Neural progenitor cell (in vitro differentiated cells): ENCODE measurements around the gene GOLGA6D. TPM values are rescaled to one million over a fixed set of nuclear protein-coding genes. Genes with fewer than 3 reads are reported as not detected.

Source experiments
- DNase-seq: peaks from one replicate; pipeline ENCODE4 v3.0.0-alpha.2; 2016; ENCODE audit warnings: low spot score
- H2AFZ ChIP-seq: fragments of 200-600 bp; sonication (generic); replicated peaks from 2 replicates; pipeline ENCODE4 v1.6.1; 2016; ENCODE audit warnings: antibody characterized with exemption
- H3F3A ChIP-seq: fragments of 200-600 bp; sonication (generic); 2 replicates; pipeline ENCODE4 v1.6.1; 2016; ENCODE audit warnings: antibody characterized with exemption, low read depth
- H3K27ac ChIP-seq: fragments of 200-600 bp; sonication (generic); 2 replicates; pipeline ENCODE4 v1.5.1; 2016; ENCODE audit warnings: mild to moderate bottlenecking
- H3K27me3 ChIP-seq: fragments of 200-600 bp; sonication (generic); 2 replicates; pipeline ENCODE4 v1.6.1; 2016; ENCODE audit warnings: mild to moderate bottlenecking, moderate library complexity
- H3K36me3 ChIP-seq: fragments of 200-600 bp; sonication (generic); 2 replicates; pipeline ENCODE4 v1.5.1; 2016
- H3K4me1 ChIP-seq: fragments of 200-600 bp; sonication (generic); 2 replicates; pipeline ENCODE4 v1.6.1; 2016; ENCODE audit warnings: mixed run types
- H3K4me2 ChIP-seq: fragments of 200-600 bp; sonication (generic); 2 replicates; pipeline ENCODE4 v1.6.1; 2016
- H3K4me3 ChIP-seq: fragments of 200-600 bp; sonication (generic); 2 replicates; pipeline ENCODE4 v1.5.1; 2016
- H3K79me2 ChIP-seq: fragments of 200-600 bp; sonication (generic); 2 replicates; pipeline ENCODE4 v1.6.1; 2016; ENCODE audit warnings: low read depth
- H3K9ac ChIP-seq: fragments of 200-600 bp; sonication (generic); 2 replicates; pipeline ENCODE4 v1.6.1; 2016
- H3K9me3 ChIP-seq: fragments of 200-600 bp; sonication (generic); 2 replicates; pipeline ENCODE4 v1.5.1; 2016; ENCODE audit warnings: low read depth
- H4K20me1 ChIP-seq: fragments of 200-600 bp; sonication (generic); 2 replicates; pipeline ENCODE4 v1.6.1; 2016; ENCODE audit warnings: low read depth
- H3K27ac Mint-ChIP-seq: 3 replicates; pipeline ENCODE4 v1.8.0; 2021; ENCODE audit warnings: mixed read lengths
- H3K27me3 Mint-ChIP-seq: 2 replicates; pipeline ENCODE4 v1.8.0; 2022; ENCODE audit warnings: low read depth, mild to moderate bottlenecking, inconsistent platforms, moderate library complexity, mixed read lengths; ENCODE audit not compliant: insufficient read depth
- H3K36me3 Mint-ChIP-seq: 3 replicates; pipeline ENCODE4 v1.8.0; 2021; ENCODE audit warnings: mixed read lengths
- H3K4me1 Mint-ChIP-seq: 3 replicates; pipeline ENCODE4 v1.8.0; 2021; ENCODE audit warnings: mixed read lengths
- H3K4me3 Mint-ChIP-seq: 3 replicates; pipeline ENCODE4 v1.8.0; 2021; ENCODE audit warnings: mild to moderate bottlenecking, moderate library complexity, mixed read lengths
- H3K9me3 Mint-ChIP-seq: 3 replicates; pipeline ENCODE4 v1.8.0; 2020; ENCODE audit warnings: mixed read lengths
- EZH2 ChIP-seq: fragments of 200-600 bp; sonication (generic); IDR thresholded peaks from 2 replicates; pipeline ENCODE4 v1.6.1; 2017; ENCODE audit warnings: antibody characterized with exemption, mild to moderate bottlenecking, moderate library complexity
- EZH2phosphoT487 ChIP-seq: fragments of 200-600 bp; sonication (generic); IDR thresholded peaks from 2 replicates; pipeline ENCODE4 v1.6.1; 2017; ENCODE audit warnings: antibody characterized with exemption
- total RNA-seq: library from RNA; depleted of rRNA; stranded (reverse); fragments of >200 nt; gene quantifications from 2 replicates; pipeline ENCODE4 v1.2.3, GENCODE V29; 2015; ENCODE audit warnings: low replicate concordance
- TF ChIP-seq, protein P1 (sequence below): fragments of 200-600 bp; sonication (generic); IDR thresholded peaks from 2 replicates; pipeline ENCODE4 v1.5.1; 2017; ENCODE audit warnings: antibody characterized with exemption, mild to moderate bottlenecking

GOLGA6D gene
- total RNA-seq, 1 donor from 2014 or later: not detected

DNA sequence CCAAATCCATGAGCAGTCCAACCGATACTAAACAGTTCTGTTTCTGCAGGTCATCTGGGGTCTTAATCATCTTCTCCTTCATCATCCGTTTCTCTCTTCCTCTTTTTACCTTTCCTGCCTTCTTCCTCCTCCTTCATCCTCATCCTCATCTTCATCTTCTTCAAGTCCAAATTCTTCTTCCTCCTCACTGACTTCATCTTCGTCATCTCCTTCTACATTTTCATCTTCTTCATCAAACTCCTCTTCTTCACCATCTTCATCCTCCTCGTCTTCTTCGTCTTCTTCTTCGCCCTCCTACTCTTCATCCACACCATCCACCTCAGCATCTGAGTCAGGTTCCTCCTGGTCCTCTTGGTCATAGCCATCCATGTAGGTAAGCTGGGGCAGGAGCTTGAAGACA is 39.1 kb downstream of the GOLGA6D start:
- DNase-seq: no peak
- Histone ChIP-seq H3F3A (no peaks in the 10 kb centered on the region), H3K27ac (no peak overlapping the region), H3K4me3 (no peak overlapping the region), H3K79me2 (no peaks in the 10 kb centered on the region), H3K4me2 (no peak overlapping the region), H2AFZ (no peak overlapping the region), H3K4me1 (no peaks in the 10 kb centered on the region), H3K27me3 (peaks cover 6% of the 10 kb centered on the region), H3K9ac (no peak overlapping the region), H3K9me3 (no peaks in the 10 kb centered on the region), H4K20me1 (no peaks in the 10 kb centered on the region), H3K36me3 (no peaks in the 10 kb centered on the region)
- H3K36me3 Mint-ChIP-seq: no peaks in the 10 kb centered on the region
- no peaks in the 10 kb centered on the region for H3K27me3 Mint-ChIP-seq
- H3K4me1 Mint-ChIP-seq: no peaks in the 10 kb centered on the region
- H3K9me3 Mint-ChIP-seq: no peaks in the 10 kb centered on the region
- TF ChIP-seq EZH2 (no peak), EZH2phosphoT487 (no peak)
- TF ChIP-seq, protein P1, sequence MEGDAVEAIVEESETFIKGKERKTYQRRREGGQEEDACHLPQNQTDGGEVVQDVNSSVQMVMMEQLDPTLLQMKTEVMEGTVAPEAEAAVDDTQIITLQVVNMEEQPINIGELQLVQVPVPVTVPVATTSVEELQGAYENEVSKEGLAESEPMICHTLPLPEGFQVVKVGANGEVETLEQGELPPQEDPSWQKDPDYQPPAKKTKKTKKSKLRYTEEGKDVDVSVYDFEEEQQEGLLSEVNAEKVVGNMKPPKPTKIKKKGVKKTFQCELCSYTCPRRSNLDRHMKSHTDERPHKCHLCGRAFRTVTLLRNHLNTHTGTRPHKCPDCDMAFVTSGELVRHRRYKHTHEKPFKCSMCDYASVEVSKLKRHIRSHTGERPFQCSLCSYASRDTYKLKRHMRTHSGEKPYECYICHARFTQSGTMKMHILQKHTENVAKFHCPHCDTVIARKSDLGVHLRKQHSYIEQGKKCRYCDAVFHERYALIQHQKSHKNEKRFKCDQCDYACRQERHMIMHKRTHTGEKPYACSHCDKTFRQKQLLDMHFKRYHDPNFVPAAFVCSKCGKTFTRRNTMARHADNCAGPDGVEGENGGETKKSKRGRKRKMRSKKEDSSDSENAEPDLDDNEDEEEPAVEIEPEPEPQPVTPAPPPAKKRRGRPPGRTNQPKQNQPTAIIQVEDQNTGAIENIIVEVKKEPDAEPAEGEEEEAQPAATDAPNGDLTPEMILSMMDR: no peak
- H3K27ac Mint-ChIP-seq: no peak overlapping the region
- H3K4me3 Mint-ChIP-seq: no peak overlapping the region

GRCh38 chr15:75325922-75326321 is 43.3 kb downstream of the GOLGA6D start:
- no peaks in the 10 kb centered on the region for H3K36me3 ChIP-seq
- Mint-ChIP-seq H3K9me3 (no peaks in the 10 kb centered on the region), H3K4me1 (no peaks in the 10 kb centered on the region), H3K27ac (no peak overlapping the region), H3K36me3 (no peaks in the 10 kb centered on the region), H3K27me3 (peaks cover 6% of the 10 kb centered on the region), H3K4me3 (no peak overlapping the region)
- peaks cover 6% of the 10 kb centered on the region for H3K27me3 ChIP-seq
- TF ChIP-seq EZH2 (no peak), EZH2phosphoT487 (no peak)
- TF ChIP-seq, protein P1: no peak
- H3K79me2 ChIP-seq: no peaks in the 10 kb centered on the region
- H3F3A ChIP-seq: no peaks in the 10 kb centered on the region
- no peaks in the 10 kb centered on the region for H4K20me1 ChIP-seq
- no peak overlapping the region for H2AFZ ChIP-seq
- no peak overlapping the region for H3K4me3 ChIP-seq
- no peaks in the 10 kb centered on the region for H3K9me3 ChIP-seq
- H3K4me2 ChIP-seq: no peak overlapping the region
- no peaks in the 10 kb centered on the region for H3K4me1 ChIP-seq
- H3K9ac ChIP-seq: no peak overlapping the region
- no peak overlapping the region for H3K27ac ChIP-seq
- DNase-seq: no peak

- H3K27me3 Mint-ChIP-seq: peaks cover 6% of the 10 kb centered on the region
Observed at GRCh38 chr15:75327005-75327404, 44.4 kb downstream of the GOLGA6D start.

More at GRCh38 chr15:75327005-75327404, 44.4 kb downstream of the GOLGA6D start:
- H4K20me1 ChIP-seq: no peaks in the 10 kb centered on the region
- no peaks in the 10 kb centered on the region for H3K4me1 ChIP-seq
- Mint-ChIP-seq H3K36me3 (no peaks in the 10 kb centered on the region), H3K9me3 (no peaks in the 10 kb centered on the region), H3K4me3 (no peak overlapping the region), H3K27ac (no peak overlapping the region), H3K4me1 (no peaks in the 10 kb centered on the region)
- DNase-seq: no peak
- H3K9me3 ChIP-seq: no peaks in the 10 kb centered on the region
- H3K27me3 ChIP-seq: peaks cover 4% of the 10 kb centered on the region
- no peaks in the 10 kb centered on the region for H3K36me3 ChIP-seq
- H2AFZ ChIP-seq: no peak overlapping the region
- no peak overlapping the region for H3K4me2 ChIP-seq
- H3K27ac ChIP-seq: no peak overlapping the region
- H3F3A ChIP-seq: no peaks in the 10 kb centered on the region
- no peak overlapping the region for H3K9ac ChIP-seq
- H3K4me3 ChIP-seq: no peak overlapping the region
- H3K79me2 ChIP-seq: no peaks in the 10 kb centered on the region
- TF ChIP-seq EZH2: no peak
- no peak for TF ChIP-seq EZH2phosphoT487
- TF ChIP-seq, protein P1: no peak
